K562 (cell line): ENCODE results near the gene CHD3. TPM values are rescaled to one million over a fixed set of nuclear protein-coding genes. Genes with fewer than 3 reads are reported as not detected.

ENCODE experiments used
- ATAC-seq: fragments of 200-7000 bp; cut with Tn5 transposase; 3 replicates; pipeline ENCODE4 v1.9.1; 2020; ENCODE audit warnings: moderate library complexity
- BruUV-seq: library from RNA; stranded (reverse); fragments of 400-500 nt; replicated peaks from 2 replicates; lab custom pipeline; 2021; lab: Mats Ljungman, UMichigan
- CTCF ChIA-PET: fragments of 300-600 bp; formaldehyde crosslinking; extraction: SDS; loops from one replicate; lab custom pipeline; 2021; ENCODE audit warnings: low intra/inter-chr PET ratio; lab: Yijun Ruan, JAX
- POLR2A ChIA-PET: fragments of 300-600, 350-650 bp; sonication (Branson Sonifier 250); formaldehyde crosslinking; extraction: SDS; loops from one replicate; lab custom pipeline; 2021; ENCODE audit warnings: antibody characterized with exemption, inconsistent platforms; lab: Yijun Ruan, JAX
- DNase-seq, 4 experiments: peaks; one replicate each; pipeline versions ENCODE4 v3.0.0 to v3.0.0-alpha.2; 2011 to 2018; ENCODE audit warnings: low spot score in 3 of 4, mixed read lengths in 3 of 4; ENCODE audit errors: extremely low read depth in 1 of 4
- FAIRE-seq: peaks from 2 replicates; lab custom pipeline; 2011; peaks lifted over from hg19 to GRCh38; lab: Jason Lieb, UNC
- H2AFZ ChIP-seq: 2 replicates; pipeline ENCODE4 v1.6.0; 2011; ENCODE audit warnings: low read depth, low read length, control low read depth, inconsistent platforms
- H3K27ac ChIP-seq: fragments of 200-600 bp; 3 replicates; pipeline ENCODE4 v1.8.0; 2011; ENCODE audit warnings: low read depth, mild to moderate bottlenecking, control low read depth, inconsistent platforms, low read length, moderate library complexity, mixed read lengths; ENCODE audit errors: extremely low read depth
- H3K27me3 ChIP-seq, 2 experiments: fragments of 300-600 bp in 1 of 2; 2 replicates in 1 of 2; 3 replicates in 1 of 2; pipeline versions ENCODE4 v1.6.0 to v1.8.0; 2011; ENCODE audit warnings: inconsistent platforms in 2 of 2, low read length in 2 of 2, mild to moderate bottlenecking in 1 of 2, mixed read lengths in 1 of 2, moderate library complexity in 1 of 2; ENCODE audit not compliant: control insufficient read depth in 2 of 2, insufficient read depth in 2 of 2
- H3K36me3 ChIP-seq: fragments of 300-600 bp; 3 replicates; pipeline ENCODE4 v1.8.0; 2011; ENCODE audit warnings: mild to moderate bottlenecking, low read length, inconsistent platforms; ENCODE audit not compliant: control insufficient read depth, insufficient read depth
- H3K4me1 ChIP-seq, 2 experiments: fragments of 200-600 bp in 1 of 2; replicated peaks in 1 of 2; 2 replicates in 1 of 2; 3 replicates in 1 of 2; pipeline versions ENCODE4 v1.5.1 to v1.8.0; 2011; ENCODE audit warnings: inconsistent platforms in 2 of 2, low read length in 2 of 2, mild to moderate bottlenecking in 1 of 2, mixed read lengths in 1 of 2, moderate library complexity in 1 of 2; ENCODE audit not compliant: control insufficient read depth in 2 of 2, insufficient read depth in 2 of 2
- H3K4me2 ChIP-seq: 2 replicates; pipeline ENCODE4 v1.6.1; 2011; ENCODE audit warnings: low read length, control low read depth, inconsistent platforms, mixed read lengths; ENCODE audit not compliant: insufficient read depth
- H3K4me3 ChIP-seq: fragments of 200-600 bp; sonication (generic), shearing (Covaris generic); 2 replicates; pipeline ENCODE4 v1.5.1; 2016; ENCODE audit warnings: control low read depth, inconsistent platforms
- H3K79me2 ChIP-seq: fragments of 200-600 bp; 3 replicates; pipeline ENCODE4 v1.8.0; 2011; ENCODE audit warnings: low read length, inconsistent platforms; ENCODE audit not compliant: control insufficient read depth, insufficient read depth
- H3K9ac ChIP-seq, 2 experiments: 2 replicates each; pipeline versions ENCODE4 v1.6.0 to v1.6.1; 2011; ENCODE audit warnings: low read depth in 2 of 2, low read length in 2 of 2, control low read depth in 1 of 2, inconsistent platforms in 1 of 2, mild to moderate bottlenecking in 1 of 2, mixed read lengths in 1 of 2; ENCODE audit not compliant: insufficient read depth in 1 of 2
- H3K9me1 ChIP-seq: one replicate; pipeline ENCODE4 v1.6.0; 2011; ENCODE audit warnings: inconsistent platforms, mild to moderate bottlenecking, low read length, moderate library complexity; ENCODE audit not compliant: control insufficient read depth, insufficient read depth
- H3K9me3 ChIP-seq: replicated peaks from 2 replicates; pipeline ENCODE4 v1.5.1; 2011; ENCODE audit warnings: low read depth, low read length, inconsistent platforms; ENCODE audit not compliant: control insufficient read depth, insufficient read depth
- H4K20me1 ChIP-seq: replicated peaks from 2 replicates; pipeline ENCODE4 v1.6.1; 2011; ENCODE audit warnings: low read length, inconsistent platforms, mixed read lengths; ENCODE audit not compliant: control insufficient read depth, insufficient read depth
- KDM5B ChIP-seq: fragments of 200-600 bp; sonication (generic); IDR thresholded peaks from 2 replicates; pipeline ENCODE4 v1.6.1; 2012; ENCODE audit warnings: low read depth, mild to moderate bottlenecking, moderate library complexity, low read length, control low read depth, inconsistent platforms; ENCODE audit not compliant: insufficient replicate concordance
- POLR2B ChIP-seq: fragments of 450-650 bp; IDR thresholded peaks from 2 replicates; pipeline ENCODE4 v1.6.1; 2018; ENCODE audit warnings: low read depth; ENCODE audit not compliant: partially characterized antibody
- ZFPM2 ChIP-seq: fragments of 250-450 bp; sonication (Bioruptor Pico); IDR thresholded peaks from 2 replicates; pipeline ENCODE4 v1.5.1; 2022; ENCODE audit warnings: mild to moderate bottlenecking
- WGBS: fragments of 100-300 bp; shearing (Covaris generic); methylation state at CpG from one replicate; pipeline ENCODE4 v1.1.6; 2016; ENCODE audit warnings: low coverage, mixed read lengths; ENCODE audit not compliant: insufficient coverage; ENCODE audit errors: missing lambda C conversion rate; 5-methylcytosine and 5-hydroxymethylcytosine counted together
- in situ Hi-C: fragments of 300-500 bp; cut with MboI; formaldehyde crosslinking; loops from 4 replicates; pipeline ENCODE4 v1.15.0; 2018; ENCODE audit warnings: inconsistent platforms, mixed read lengths
- intact Hi-C: fragments of 100-400 bp; cut with micrococcal nuclease; formaldehyde crosslinking; loops from 2 replicates; pipeline ENCODE4 v1.14.2; 2022
- polyA plus RNA-seq, 8 experiments: library from polyadenylated mRNA; depleted of rRNA in 4 of 8; stranded (reverse) in 5 of 8; unstranded in 3 of 8; fragments of >200 nt; fragmentation: Nextera tagmentation in 2 of 8; fragmentation: Illumina TruSeq in 1 of 8; extraction: Ambion mirVana in 2 of 8; extraction: Trizol in 1 of 8; gene quantifications; 2 replicates each; pipeline versions ENCODE4 v1.2.1 to v1.2.3, GENCODE V29; 2011 to 2014; ENCODE audit warnings: inconsistent platforms in 1 of 8, missing spikeins in 1 of 8
- total RNA-seq, 7 experiments: library from RNA; depleted of rRNA in 6 of 7; stranded (reverse); fragments of >200 nt in 6 of 7; fragmentation: Illumina TruSeq in 2 of 7; extraction: Trizol in 2 of 7; gene quantifications; 2 replicates each; pipeline versions ENCODE4 v1.2.1 to v1.2.3, GENCODE V29; 2011 to 2021; ENCODE audit warnings: low replicate concordance in 1 of 7

The CHD3 gene
- total and polyA plus RNA-seq, 9 of the 15 experiments (the other 6 are each of a cell fraction or from before 2014, with no cell fraction given) = 0.39 to 38.2 (median 21.2) TPM

GRCh38 chr17:7930841-7931631, 42.4 kb downstream of the CHD3 start:
- Histone ChIP-seq H3K9me3 (no peaks in the 10 kb centered on the region), H3K9ac (peak overlapping the region; percentile 94 to 99), H3K4me3 (peak overlapping the region; percentile 87), H2AFZ (peak overlapping the region; percentile 89; the same call in 1 of the 2 replicates), H4K20me1 (no peaks in the 10 kb centered on the region; the same call in 1 of the 2 replicates), H3K36me3 (peaks cover 21% of the 10 kb centered on the region; the same call in 1 of the 3 replicates), H3K9me1 (no peaks in the 10 kb centered on the region), H3K79me2 (peaks cover 38% of the 10 kb centered on the region), H3K4me2 (peak overlapping the region; percentile 100), H3K27ac (peak overlapping the region; percentile 74), H3K4me1 (peaks cover 10 to 12% of the 10 kb centered on the region in 2 experiments; a peak in 3 of 5 replicates), H3K27me3 (no peaks in the 10 kb centered on the region)
- intact Hi-C loops = no loop called here
- FAIRE-seq (no peak), DNase-seq (no peak), ATAC-seq (no peak)
- ChIA-PET CTCF (no interaction called here), POLR2A (interaction anchor here (0.5 to 2.6 kb wide), 8 partner anchors 10 to 244 kb away, joined by 3 to 14 read pairs (median 4); partner anchors contain the start of gene TP53)
- TF ChIP-seq KDM5B (peak; percentile 2), ZFPM2 (CRISPR knock-in tag) (no peak), POLR2B (no peak)
- in situ Hi-C loops = no loop called here
- WGBS = 42% methylated on average over 12 of the region's 20 CpGs
- TSS peak; percentile 86 for BruUV-seq
